HepG2 (cell line): Measurements from ENCODE around the gene HSD17B2. TPM values are rescaled to one million over a fixed set of nuclear protein-coding genes. Genes with fewer than 3 reads are reported as not detected.

Source experiments
- ARID2 ChIP-seq: sonication (generic); formaldehyde crosslinking; IDR thresholded peaks from 2 replicates; pipeline ENCODE4 v1.8.1; 2022; ENCODE audit warnings: mild to moderate bottlenecking, missing genetic modification reagents, borderline replicate concordance
- CBX2 ChIP-seq, 2 experiments: fragments of 200-600 bp in 1 of 2; sonication (generic); formaldehyde crosslinking in 1 of 2; IDR thresholded peaks; 2 replicates each; pipeline versions ENCODE4 v1.7.0 to v1.8.1; 2018 to 2022; ENCODE audit warnings: low read depth in 2 of 2, low read length in 1 of 2, mild to moderate bottlenecking in 1 of 2, missing genetic modification reagents in 1 of 2
- CCAR2 ChIP-seq: fragments of 200-400 bp; formaldehyde crosslinking; optimal IDR thresholded peaks from 2 replicates; pipeline ENCODE3; 2018; ENCODE audit warnings: low read depth, mild to moderate bottlenecking, low read length, moderate library complexity
- DPF2 ChIP-seq: sonication (generic); formaldehyde crosslinking; IDR thresholded peaks from 2 replicates; pipeline ENCODE4 v1.4.0; 2020; ENCODE audit warnings: mild to moderate bottlenecking, low read depth, missing genetic modification reagents, borderline replicate concordance
- ESRRA ChIP-seq: sonication (generic); formaldehyde crosslinking; IDR thresholded peaks from 2 replicates; pipeline ENCODE4 v1.5.1; 2020; ENCODE audit warnings: mild to moderate bottlenecking, low read depth, missing genetic modification reagents
- JUNB ChIP-seq: sonication (generic); formaldehyde crosslinking; IDR thresholded peaks from 2 replicates; pipeline ENCODE4 v1.8.0; 2022; ENCODE audit warnings: missing genetic modification reagents, mild to moderate bottlenecking, borderline replicate concordance
- MLXIP ChIP-seq: sonication (generic); formaldehyde crosslinking; IDR thresholded peaks from 2 replicates; pipeline ENCODE4 v1.9.0; 2021; ENCODE audit warnings: missing genetic modification reagents, borderline replicate concordance
- RFX3 ChIP-seq: IDR thresholded peaks from 2 replicates; pipeline ENCODE4 v1.6.1; 2016; ENCODE audit warnings: missing biosample characterization, missing genetic modification reagents
- SALL2 ChIP-seq: sonication (generic); formaldehyde crosslinking; IDR thresholded peaks from 2 replicates; pipeline ENCODE4 v1.8.1; 2023; ENCODE audit warnings: mild to moderate bottlenecking, missing genetic modification reagents, inconsistent platforms
- ZFP41 ChIP-seq: sonication (generic); formaldehyde crosslinking; IDR thresholded peaks from 2 replicates; pipeline ENCODE4 v1.4.0; 2020; ENCODE audit warnings: mild to moderate bottlenecking, missing genetic modification reagents, borderline replicate concordance
- ZNF331 ChIP-seq: sonication (generic); formaldehyde crosslinking; IDR thresholded peaks from 2 replicates; pipeline ENCODE4 v1.4.0; 2020; ENCODE audit warnings: missing genetic modification reagents
- ZNF33A ChIP-seq: sonication (generic); formaldehyde crosslinking; IDR thresholded peaks from 2 replicates; pipeline ENCODE4 v1.5.1; 2020; ENCODE audit warnings: missing genetic modification reagents, mild to moderate bottlenecking, moderate library complexity, borderline replicate concordance
- ZNF619 ChIP-seq: sonication (generic); formaldehyde crosslinking; IDR thresholded peaks from 2 replicates; pipeline ENCODE4 v1.4.0; 2020; ENCODE audit warnings: mild to moderate bottlenecking, missing genetic modification reagents
- ZSCAN5A ChIP-seq: sonication (generic); formaldehyde crosslinking; IDR thresholded peaks from 2 replicates; pipeline ENCODE4 v1.8.0; 2022; ENCODE audit warnings: mild to moderate bottlenecking, missing genetic modification reagents, borderline replicate concordance
- ZSCAN9 ChIP-seq: IDR thresholded peaks from 2 replicates; pipeline ENCODE4 v1.6.1; 2016; ENCODE audit warnings: borderline replicate concordance
- polyA plus RNA-seq, 8 experiments: library from polyadenylated mRNA; depleted of rRNA in 3 of 8; stranded (reverse) in 7 of 8; unstranded in 1 of 8; fragments of >200 nt; fragmentation: Illumina TruSeq in 4 of 8; extraction: Trizol in 4 of 8; gene quantifications; 2 replicates each; pipeline versions ENCODE4 v1.2.1 to v1.2.3, GENCODE V29; 2011 to 2016; ENCODE audit warnings: low read depth in 4 of 8, missing spikeins in 1 of 8, mixed read lengths in 1 of 8; ENCODE audit not compliant: insufficient read depth in 1 of 8
- total RNA-seq, 5 experiments: library from RNA; depleted of rRNA; stranded (reverse); fragments of >200 nt; fragmentation: Illumina TruSeq; extraction: Trizol; gene quantifications; 2 replicates each; pipeline ENCODE4 v1.2.3, GENCODE V29; 2016; ENCODE audit warnings: low read depth in 1 of 5
- TF ChIP-seq, protein P1 (sequence below), 2 experiments: sonication (generic) in 1 of 2; formaldehyde crosslinking in 1 of 2; IDR thresholded peaks; 2 replicates each; pipeline versions ENCODE4 v1.4.0 to v1.6.1; 2016 to 2020; ENCODE audit warnings: borderline replicate concordance in 1 of 2, low read depth in 1 of 2, mild to moderate bottlenecking in 1 of 2, missing genetic modification reagents in 1 of 2
- TF ChIP-seq, protein P2 (sequence below): sonication (generic); formaldehyde crosslinking; IDR thresholded peaks from 2 replicates; pipeline ENCODE4 v1.9.0; 2021; ENCODE audit warnings: missing genetic modification reagents, borderline replicate concordance
- TF ChIP-seq, protein P3 (sequence below): sonication (generic); formaldehyde crosslinking; conservative IDR thresholded peaks from 2 replicates; pipeline ENCODE4 v1.5.0; 2020; ENCODE audit warnings: missing genetic modification reagents

Gene HSD17B2
- total and polyA plus RNA-seq, 2 of the 13 experiments (the other 11 are each of a cell fraction or from before 2014, with no cell fraction given): 26.3 to 69.3 TPM

DNA sequence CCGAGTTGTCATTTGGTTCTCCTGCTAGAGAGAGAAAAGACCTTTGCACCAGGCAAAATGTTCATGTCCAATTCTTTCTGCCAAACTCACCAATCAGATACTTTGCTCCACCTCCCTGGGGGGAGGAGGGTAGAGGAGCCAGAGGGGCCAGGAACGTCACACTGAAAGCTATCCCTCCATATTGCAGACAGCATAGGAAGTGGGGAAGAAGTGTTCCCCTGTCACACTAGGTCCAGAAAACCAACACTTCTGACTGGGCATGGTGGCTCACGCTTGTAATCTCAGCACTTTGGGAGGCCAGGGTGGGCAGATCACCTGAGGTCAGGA lies 9.5 kb downstream of the HSD17B2 start (continued):
- no peak for TF ChIP-seq RFX3 (CRISPR knock-in tag)
- TF ChIP-seq SALL2 (CRISPR knock-in tag): no peak
- TF ChIP-seq ZNF331: peak; percentile 29; the same call in 1 of the 2 replicates
- no peak for TF ChIP-seq CCAR2
- no peak for TF ChIP-seq CBX2 (IDR thresholded peaks at IDR 0.05; ENCODE audit: low read depth, low read length)
- TF ChIP-seq CBX2 (CRISPR knock-in tag; IDR thresholded peaks at IDR 0.05; ENCODE audit: low read depth): no peak
- TF ChIP-seq ZSCAN9 (CRISPR knock-in tag): no peak
- no peak for TF ChIP-seq DPF2 (CRISPR knock-in tag)
- TF ChIP-seq ZSCAN5A (CRISPR knock-in tag): peak; percentile 35; the same call in 1 of the 2 replicates
- TF ChIP-seq ESRRA: no peak
- no peak for TF ChIP-seq ZNF619 (CRISPR knock-in tag)
- no peak for TF ChIP-seq JUNB (CRISPR knock-in tag)
- TF ChIP-seq, protein P1, sequence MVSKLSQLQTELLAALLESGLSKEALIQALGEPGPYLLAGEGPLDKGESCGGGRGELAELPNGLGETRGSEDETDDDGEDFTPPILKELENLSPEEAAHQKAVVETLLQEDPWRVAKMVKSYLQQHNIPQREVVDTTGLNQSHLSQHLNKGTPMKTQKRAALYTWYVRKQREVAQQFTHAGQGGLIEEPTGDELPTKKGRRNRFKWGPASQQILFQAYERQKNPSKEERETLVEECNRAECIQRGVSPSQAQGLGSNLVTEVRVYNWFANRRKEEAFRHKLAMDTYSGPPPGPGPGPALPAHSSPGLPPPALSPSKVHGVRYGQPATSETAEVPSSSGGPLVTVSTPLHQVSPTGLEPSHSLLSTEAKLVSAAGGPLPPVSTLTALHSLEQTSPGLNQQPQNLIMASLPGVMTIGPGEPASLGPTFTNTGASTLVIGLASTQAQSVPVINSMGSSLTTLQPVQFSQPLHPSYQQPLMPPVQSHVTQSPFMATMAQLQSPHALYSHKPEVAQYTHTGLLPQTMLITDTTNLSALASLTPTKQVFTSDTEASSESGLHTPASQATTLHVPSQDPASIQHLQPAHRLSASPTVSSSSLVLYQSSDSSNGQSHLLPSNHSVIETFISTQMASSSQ (IDR thresholded peaks at IDR 0.05; ENCODE audit: low read depth): no peak
- TF ChIP-seq, protein P1 (CRISPR knock-in tag; IDR thresholded peaks at IDR 0.05; ENCODE audit: borderline replicate concordance): no peak
- TF ChIP-seq, protein P2, sequence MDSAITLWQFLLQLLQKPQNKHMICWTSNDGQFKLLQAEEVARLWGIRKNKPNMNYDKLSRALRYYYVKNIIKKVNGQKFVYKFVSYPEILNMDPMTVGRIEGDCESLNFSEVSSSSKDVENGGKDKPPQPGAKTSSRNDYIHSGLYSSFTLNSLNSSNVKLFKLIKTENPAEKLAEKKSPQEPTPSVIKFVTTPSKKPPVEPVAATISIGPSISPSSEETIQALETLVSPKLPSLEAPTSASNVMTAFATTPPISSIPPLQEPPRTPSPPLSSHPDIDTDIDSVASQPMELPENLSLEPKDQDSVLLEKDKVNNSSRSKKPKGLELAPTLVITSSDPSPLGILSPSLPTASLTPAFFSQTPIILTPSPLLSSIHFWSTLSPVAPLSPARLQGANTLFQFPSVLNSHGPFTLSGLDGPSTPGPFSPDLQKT (CRISPR knock-in tag): no peak
- TF ChIP-seq ZFP41 (CRISPR knock-in tag): no peak
- no peak for TF ChIP-seq ZNF33A (CRISPR knock-in tag)
- TF ChIP-seq ARID2 (CRISPR knock-in tag): no peak
- TF ChIP-seq, protein P3, sequence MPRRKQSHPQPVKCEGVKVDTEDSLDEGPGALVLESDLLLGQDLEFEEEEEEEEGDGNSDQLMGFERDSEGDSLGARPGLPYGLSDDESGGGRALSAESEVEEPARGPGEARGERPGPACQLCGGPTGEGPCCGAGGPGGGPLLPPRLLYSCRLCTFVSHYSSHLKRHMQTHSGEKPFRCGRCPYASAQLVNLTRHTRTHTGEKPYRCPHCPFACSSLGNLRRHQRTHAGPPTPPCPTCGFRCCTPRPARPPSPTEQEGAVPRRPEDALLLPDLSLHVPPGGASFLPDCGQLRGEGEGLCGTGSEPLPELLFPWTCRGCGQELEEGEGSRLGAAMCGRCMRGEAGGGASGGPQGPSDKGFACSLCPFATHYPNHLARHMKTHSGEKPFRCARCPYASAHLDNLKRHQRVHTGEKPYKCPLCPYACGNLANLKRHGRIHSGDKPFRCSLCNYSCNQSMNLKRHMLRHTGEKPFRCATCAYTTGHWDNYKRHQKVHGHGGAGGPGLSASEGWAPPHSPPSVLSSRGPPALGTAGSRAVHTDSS: no peak
- TF ChIP-seq MLXIP (CRISPR knock-in tag): no peak
